B cell (primary cell): ENCODE data around the gene DNAJA4. TPM values are rescaled to one million over a fixed set of nuclear protein-coding genes. Genes with fewer than 3 reads are reported as not detected.

ENCODE experiments used
- ATAC-seq: fragments of 200-7000 bp; cut with Tn5 transposase; one replicate; pipeline ENCODE4 v1.10.0; 2021; ENCODE audit warnings: low read depth, mild to moderate bottlenecking, moderate number of reproducible peaks, moderate library complexity
- CTCF ChIA-PET: fragments of 350-600 bp; sonication (Branson Sonifier 250); formaldehyde crosslinking; loops from one replicate; lab custom pipeline; 2021; ENCODE audit warnings: antibody characterized with exemption, inconsistent platforms; lab: Charles Lee
- POLR2A ChIA-PET: fragments of 350-600 bp; sonication (Branson Sonifier 250); formaldehyde crosslinking; loops from one replicate; lab custom pipeline; 2021; ENCODE audit warnings: antibody characterized with exemption; lab: Charles Lee
- DNase-seq: peaks from one replicate; pipeline ENCODE4 v3.0.0; 2013
- H2AFZ ChIP-seq: 2 replicates; pipeline ENCODE4 v1.6.1; 2012; ENCODE audit warnings: mild to moderate bottlenecking, low read depth, low read length; ENCODE audit not compliant: insufficient read depth, poor library complexity, severe bottlenecking
- H3K27ac ChIP-seq, 2 donors: 1 replicate in 1 of 2; 2 replicates in 1 of 2; pipeline ENCODE4 v1.5.1; 2012 to 2013; ENCODE audit warnings: low read length in 2 of 2, mild to moderate bottlenecking in 2 of 2, moderate library complexity in 1 of 2
- H3K27me3 ChIP-seq, 4 experiments: fragments of 200-600 bp in 1 of 4; sonication (generic) in 1 of 4; replicated peaks in 1 of 4; 1 replicate in 2 of 4; 2 replicates in 2 of 4; pipeline versions ENCODE4 v1.6.1 to v1.7.0; 2013 to 2016; ENCODE audit warnings: low read length in 3 of 4, mild to moderate bottlenecking in 2 of 4, mixed read lengths in 1 of 4, moderate library complexity in 1 of 4; ENCODE audit not compliant: insufficient read depth in 4 of 4, control insufficient read depth in 3 of 4; ENCODE audit errors: control extremely low read depth in 1 of 4
- H3K36me3 ChIP-seq, 2 experiments: replicated peaks in 1 of 2; 1 replicate in 1 of 2; 2 replicates in 1 of 2; pipeline versions ENCODE4 v1.6.1 to v1.7.1; 2013; ENCODE audit warnings: low read length in 1 of 2; ENCODE audit not compliant: insufficient read depth in 2 of 2, control insufficient read depth in 1 of 2; ENCODE audit errors: control extremely low read depth in 1 of 2, extremely low read depth in 1 of 2
- H3K4me1 ChIP-seq, 2 donors: fragments of 200-600 bp in 1 of 2; sonication (generic) in 1 of 2; 1 replicate in 1 of 2; 2 replicates in 1 of 2; pipeline versions ENCODE4 v1.5.1 to v1.6.1; 2013 to 2017; ENCODE audit warnings: low read length in 2 of 2; ENCODE audit not compliant: control insufficient read depth in 2 of 2, insufficient read depth in 2 of 2
- H3K4me2 ChIP-seq: replicated peaks from 2 replicates; pipeline ENCODE3; 2012; ENCODE audit warnings: mild to moderate bottlenecking, low read depth, low read length; ENCODE audit not compliant: poor library complexity, severe bottlenecking
- H3K4me3 ChIP-seq, 5 experiments: fragments of 200-600 bp in 1 of 5; sonication (generic) in 1 of 5; 1 replicate in 3 of 5; 2 replicates in 2 of 5; pipeline versions ENCODE4 v1.5.1 to v1.7.0; 2011 to 2016; ENCODE audit warnings: low read length in 4 of 5, mild to moderate bottlenecking in 4 of 5, low read depth in 2 of 5, control low read depth in 1 of 5, moderate library complexity in 1 of 5; ENCODE audit not compliant: insufficient read depth in 1 of 5; ENCODE audit errors: control extremely low read depth in 1 of 5, extremely low read depth in 1 of 5
- H3K79me2 ChIP-seq: fragments of 200-600 bp; sonication (generic); one replicate; pipeline ENCODE4 v1.6.0; 2016; ENCODE audit warnings: low read length; ENCODE audit not compliant: control insufficient read depth, insufficient read depth
- H3K9ac ChIP-seq: fragments of 200-600 bp; sonication (generic); 2 replicates; pipeline ENCODE4 v1.6.1; 2017; ENCODE audit warnings: mild to moderate bottlenecking, low read length, moderate library complexity
- H3K9me3 ChIP-seq, 3 donors: one replicate each; pipeline versions ENCODE4 v1.6.1 to v1.7.1; 2013; ENCODE audit warnings: low read length in 2 of 3; ENCODE audit not compliant: control insufficient read depth in 2 of 3, insufficient read depth in 1 of 3; ENCODE audit errors: control extremely low read depth in 1 of 3
- H4K20me1 ChIP-seq: 2 replicates; pipeline ENCODE4 v1.6.0; 2012; ENCODE audit warnings: mild to moderate bottlenecking, low read length; ENCODE audit not compliant: insufficient read depth, control insufficient read depth, poor library complexity, severe bottlenecking
- H3K27ac Mint-ChIP-seq: one replicate; pipeline ENCODE4 v1.8.0; 2021; ENCODE audit warnings: mixed read lengths
- H3K27me3 Mint-ChIP-seq: one replicate; pipeline ENCODE4 v1.8.0; 2021; ENCODE audit warnings: mixed read lengths
- H3K4me1 Mint-ChIP-seq: one replicate; pipeline ENCODE4 v1.8.0; 2021; ENCODE audit warnings: mixed read lengths
- H3K4me3 Mint-ChIP-seq: one replicate; pipeline ENCODE4 v1.8.0; 2021; ENCODE audit warnings: mixed read lengths
- H3K9me3 Mint-ChIP-seq: one replicate; pipeline ENCODE4 v1.8.0; 2022; ENCODE audit warnings: mixed read lengths; ENCODE audit not compliant: insufficient read depth
- CTCF ChIP-seq: fragments of 200-600 bp; IDR thresholded peaks from one replicate; pipeline ENCODE4 v1.8.0; 2022; ENCODE audit warnings: antibody characterized with exemption, mild to moderate bottlenecking
- EZH2 ChIP-seq: IDR thresholded peaks from 2 replicates; pipeline ENCODE4 v1.6.1; 2012; ENCODE audit warnings: borderline replicate concordance, low read depth, mild to moderate bottlenecking, moderate library complexity, low read length; ENCODE audit not compliant: insufficient read depth, poor library complexity, severe bottlenecking
- WGBS: methylation state at CpG from one replicate; pipeline ENCODE4 v1.1.5; 2013; ENCODE audit warnings: missing lambda C conversion rate; ENCODE audit not compliant: insufficient coverage; 5-methylcytosine and 5-hydroxymethylcytosine counted together
- intact Hi-C: fragments of 100-400 bp; cut with micrococcal nuclease; formaldehyde crosslinking; loops from one replicate; pipeline ENCODE4 v1.10.0; 2022
- polyA plus RNA-seq: library from polyadenylated mRNA; depleted of rRNA; stranded (reverse); fragments of >200 nt; gene quantifications from 2 replicates; pipeline ENCODE4 v1.2.3, GENCODE V29; 2012
- total RNA-seq, 2 donors: library from RNA; stranded (reverse); fragments of 120-200 nt in 1 of 2; gene quantifications; 1 replicate in 1 of 2; 2 replicates in 1 of 2; pipeline versions ENCODE4 v1.2.3 to v1.2.4, GENCODE V29; 2013 to 2022

Gene DNAJA4
- total and polyA plus RNA-seq, 2 donors (not counting 1 experiment from before 2014, with no cell fraction given): 13.2 to 20.0 TPM

- no peaks in the 10 kb centered on the region for H4K20me1 ChIP-seq
- H3K4me3 ChIP-seq: no peak overlapping the region
- Mint-ChIP-seq H3K9me3 (no peaks in the 10 kb centered on the region), H3K4me3 (no peak overlapping the region), H3K27me3 (no peaks in the 10 kb centered on the region), H3K4me1 (peaks cover 13% of the 10 kb centered on the region), H3K27ac (no peak overlapping the region)
- CTCF ChIA-PET: interaction anchor here (1.6 kb wide), 1 partner anchor 32 kb away, joined by 8 read pairs; the partner anchor contains the start of gene SKIC8
- no peak for TF ChIP-seq CTCF
- no peak for TF ChIP-seq EZH2
- peaks cover 0 to 3% (median 0%) of the 10 kb centered on the region in 4 experiments for H3K27me3 ChIP-seq
- POLR2A ChIA-PET: no interaction called here
- H3K27ac ChIP-seq: no peak overlapping the region
- H3K79me2 ChIP-seq: no peaks in the 10 kb centered on the region
- H3K36me3 ChIP-seq: no peaks in the 10 kb centered on the region
- H3K9ac ChIP-seq: no peak overlapping the region
- intact Hi-C loops: no loop called here
- 100% methylated on average over 1 of the region's 2 CpGs for WGBS
- H2AFZ ChIP-seq: no peak overlapping the region
- H3K9me3 ChIP-seq: no peaks in the 10 kb centered on the region
- H3K4me2 ChIP-seq: no peak overlapping the region
- DNase-seq: no peak
- no peak for ATAC-seq
- peaks cover 10% of the 10 kb centered on the region in 2 donors for H3K4me1 ChIP-seq
Measured at GRCh38 chr15:78266806-78267205, 2.4 kb downstream of the DNAJA4 start.

- Mint-ChIP-seq H3K9me3 (no peaks in the 10 kb centered on the region), H3K27ac (no peak overlapping the region), H3K4me1 (no peaks in the 10 kb centered on the region), H3K27me3 (no peaks in the 10 kb centered on the region), H3K4me3 (no peak overlapping the region)
- Histone ChIP-seq H3K4me1 (no peaks in the 10 kb centered on the region), H3K4me3 (no peak overlapping the region), H3K79me2 (no peaks in the 10 kb centered on the region), H3K36me3 (no peaks in the 10 kb centered on the region), H3K4me2 (no peak overlapping the region), H3K27me3 (no peaks in the 10 kb centered on the region), H3K9ac (no peak overlapping the region), H4K20me1 (no peaks in the 10 kb centered on the region), H3K27ac (no peak overlapping the region), H2AFZ (no peak overlapping the region), H3K9me3 (no peaks in the 10 kb centered on the region)
- no peak for DNase-seq
- intact Hi-C loops: no loop called here
- WGBS: 92% methylated on average over 2 of the region's 2 CpGs
- ChIA-PET POLR2A (no interaction called here), CTCF (interaction anchor here (0.8 kb wide), 1 partner anchor 32 kb away, joined by 4 read pairs; no protein-coding TSS in a partner anchor)
- no peak for TF ChIP-seq EZH2
- TF ChIP-seq CTCF: no peak
- ATAC-seq: no peak
Measured at GRCh38 chr15:78272316-78272715, 8.0 kb downstream of the DNAJA4 start.
